Tibial nerve (tissue), 4 donors: ENCODE results near the gene CMSS1. TPM values are rescaled to one million over a fixed set of nuclear protein-coding genes. Genes with fewer than 3 reads are reported as not detected.

Experiments
- DNase-seq, 2 donors: peaks; one replicate each; pipeline ENCODE4 v3.0.0-alpha.2; 2019; ENCODE audit warnings: low spot score in 2 of 2
- H3K27ac ChIP-seq, 4 donors: fragments of 200-600 bp; sonication (generic) in 3 of 4; one replicate each; pipeline ENCODE4 v1.5.1; 2017 to 2019; ENCODE audit warnings: mild to moderate bottlenecking in 1 of 4
- H3K27me3 ChIP-seq, 2 donors: fragments of 200-600 bp; sonication (generic) in 1 of 2; one replicate each; pipeline versions ENCODE4 v1.5.1 to v1.6.0; 2017 to 2019
- H3K36me3 ChIP-seq, 3 donors: fragments of 200-600 bp; sonication (generic); one replicate each; pipeline ENCODE4 v1.5.1; 2018 to 2019
- H3K4me1 ChIP-seq, 4 donors: fragments of 200-600 bp; sonication (generic) in 3 of 4; one replicate each; pipeline ENCODE4 v1.5.1; 2017 to 2019
- H3K4me3 ChIP-seq, 4 donors: fragments of 200-600 bp; sonication (generic) in 3 of 4; one replicate each; pipeline ENCODE4 v1.5.1; 2017 to 2019; ENCODE audit warnings: mild to moderate bottlenecking in 1 of 4, moderate library complexity in 1 of 4
- H3K9me3 ChIP-seq, 4 donors: fragments of 200-600 bp; sonication (generic) in 3 of 4; one replicate each; pipeline ENCODE4 v1.5.1; 2017 to 2019
- CTCF ChIP-seq, 5 experiments: fragments of 200-600 bp in 3 of 5; fragments of 450-650 bp in 2 of 5; sonication (generic) in 3 of 5; IDR thresholded peaks; one replicate each; pipeline ENCODE4 v1.5.1; 2016 to 2019; ENCODE audit warnings: antibody characterized with exemption in 5 of 5, mild to moderate bottlenecking in 3 of 5, moderate library complexity in 2 of 5
- EP300 ChIP-seq, 2 donors: sonication (generic); formaldehyde crosslinking; IDR thresholded peaks; one replicate each; pipeline ENCODE4 v1.6.1; 2017; ENCODE audit warnings: antibody characterized with exemption in 2 of 2, mild to moderate bottlenecking in 1 of 2
- POLR2A ChIP-seq, 2 donors: fragments of 450-650 bp; IDR thresholded peaks; one replicate each; pipeline ENCODE4 v1.6.1; 2017; ENCODE audit warnings: antibody characterized with exemption in 2 of 2, mild to moderate bottlenecking in 2 of 2, moderate library complexity in 2 of 2
- WGBS, 2 donors: methylation state at CpG; one replicate each; pipeline ENCODE4 v1.1.5; 2018; 5-methylcytosine and 5-hydroxymethylcytosine counted together
- total RNA-seq, 4 donors: library from RNA; depleted of rRNA; stranded (reverse); fragments of >200 nt; gene quantifications; one replicate each; pipeline ENCODE4 v1.1.0, GENCODE V29; 2016

Gene CMSS1
- total RNA-seq, 4 donors from 2014 or later: 5.5 to 29.1 (median 15.7) TPM

GRCh38 chr3:99980606-99981005 lies 162.9 kb downstream of the CMSS1 start:
- Histone ChIP-seq H3K4me1 (no peaks in the 10 kb centered on the region), H3K36me3 (no peaks in the 10 kb centered on the region), H3K4me3 (no peak overlapping the region), H3K9me3 (no peaks in the 10 kb centered on the region), H3K27ac (no peak overlapping the region), H3K27me3 (no peaks in the 10 kb centered on the region)
- 92 to 95% methylated on average over 3 of the region's 3 CpGs for WGBS, 2 donors
- TF ChIP-seq EP300 (IDR thresholded peaks at IDR 0.05) (no peak), POLR2A (IDR thresholded peaks at IDR 0.05) (no peak), CTCF (IDR thresholded peaks at IDR 0.05) (no peak)
- no peak for DNase-seq

GRCh38 chr3:99981138-99981537 lies 163.5 kb downstream of the CMSS1 start:
- 91 to 100% methylated on average over 1 of the region's 1 CpG for WGBS, 2 donors
- Histone ChIP-seq H3K9me3 (no peaks in the 10 kb centered on the region), H3K4me3 (no peak overlapping the region), H3K27me3 (no peaks in the 10 kb centered on the region), H3K4me1 (no peaks in the 10 kb centered on the region), H3K36me3 (no peaks in the 10 kb centered on the region), H3K27ac (no peak overlapping the region)
- DNase-seq: no peak
- TF ChIP-seq POLR2A (IDR thresholded peaks at IDR 0.05): no peak

- Histone ChIP-seq H3K4me3 (no peak overlapping the region), H3K27ac (no peak overlapping the region), H3K36me3 (no peaks in the 10 kb centered on the region), H3K27me3 (no peaks in the 10 kb centered on the region), H3K4me1 (no peaks in the 10 kb centered on the region), H3K9me3 (no peaks in the 10 kb centered on the region)
- DNase-seq: no peak
- WGBS, 2 donors: 96 to 97% methylated on average over 2 of the region's 2 CpGs
- no peak for TF ChIP-seq CTCF (IDR thresholded peaks at IDR 0.05)
These were observed 165.0 kb downstream of the CMSS1 start for GRCh38 chr3:99982650-99983049.

- DNase-seq: no peak
These were observed 166.5 kb downstream of the CMSS1 start for GRCh38 chr3:99984139-99984538.

GRCh38 chr3:99984668-99985067 lies 167.0 kb downstream of the CMSS1 start:
- H3K9me3 ChIP-seq: no peaks in the 10 kb centered on the region
- no peaks in the 10 kb centered on the region for H3K27me3 ChIP-seq
- WGBS, 2 donors: 89 to 96% methylated on average over 2 of the region's 2 CpGs
- TF ChIP-seq CTCF (IDR thresholded peaks at IDR 0.05) (no peak), EP300 (IDR thresholded peaks at IDR 0.05) (no peak), POLR2A (IDR thresholded peaks at IDR 0.05) (no peak)
- H3K4me3 ChIP-seq: no peak overlapping the region
- H3K36me3 ChIP-seq: no peaks in the 10 kb centered on the region
- no peak overlapping the region for H3K27ac ChIP-seq
- no peaks in the 10 kb centered on the region for H3K4me1 ChIP-seq
- no peak for DNase-seq

More at GRCh38 chr3:99984139-99984538, 166.5 kb downstream of the CMSS1 start:
- H3K27ac ChIP-seq: no peak overlapping the region
- H3K4me1 ChIP-seq: no peaks in the 10 kb centered on the region
- H3K4me3 ChIP-seq: no peak overlapping the region
- H3K9me3 ChIP-seq: no peaks in the 10 kb centered on the region
- no peak for TF ChIP-seq EP300 (IDR thresholded peaks at IDR 0.05)
- TF ChIP-seq POLR2A (IDR thresholded peaks at IDR 0.05): no peak
- TF ChIP-seq CTCF (IDR thresholded peaks at IDR 0.05): no peak
- no peaks in the 10 kb centered on the region for H3K27me3 ChIP-seq
- H3K36me3 ChIP-seq: no peaks in the 10 kb centered on the region

GRCh38 chr3:99990179-99990578 lies 172.5 kb downstream of the CMSS1 start:
- peaks cover 0 to 10% (median 2%) of the 10 kb centered on the region in 4 donors for H3K9me3 ChIP-seq
- TF ChIP-seq EP300 (IDR thresholded peaks at IDR 0.05) (no peak), POLR2A (IDR thresholded peaks at IDR 0.05) (no peak), CTCF (IDR thresholded peaks at IDR 0.05) (no peak)
- H3K27me3 ChIP-seq: no peaks in the 10 kb centered on the region
- H3K36me3 ChIP-seq: no peaks in the 10 kb centered on the region
- H3K4me1 ChIP-seq: no peaks in the 10 kb centered on the region
- 80 to 100% methylated on average over 1 of the region's 1 CpG for WGBS, 2 donors
- H3K27ac ChIP-seq: no peak overlapping the region
- no peak overlapping the region for H3K4me3 ChIP-seq
- DNase-seq: no peak
